Muscle layer of duodenum (tissue), 2 donors: Measurements from ENCODE around the gene TNS3.

ENCODE experiments used
- H3K27ac ChIP-seq: one replicate; pipeline ENCODE4 v1.7.0; 2013; ENCODE audit warnings: mild to moderate bottlenecking, low read length
- H3K27me3 ChIP-seq: one replicate; pipeline ENCODE4 v1.7.0; 2013; ENCODE audit warnings: low read depth, mild to moderate bottlenecking, control low read depth, low read length
- H3K36me3 ChIP-seq, 2 donors: one replicate each; pipeline ENCODE4 v1.7.0; 2013; ENCODE audit warnings: low read length in 2 of 2, control low read depth in 1 of 2, mild to moderate bottlenecking in 1 of 2; ENCODE audit not compliant: insufficient read depth in 2 of 2, control insufficient read depth in 1 of 2
- H3K4me1 ChIP-seq, 2 donors: one replicate each; pipeline ENCODE4 v1.7.0; 2013; ENCODE audit warnings: low read length in 2 of 2, mild to moderate bottlenecking in 2 of 2, control low read depth in 1 of 2, moderate library complexity in 1 of 2; ENCODE audit not compliant: insufficient read depth in 2 of 2, control insufficient read depth in 1 of 2
- H3K4me3 ChIP-seq, 2 donors: one replicate each; pipeline ENCODE4 v1.7.0; 2013; ENCODE audit warnings: low read length in 2 of 2, low read depth in 1 of 2, mild to moderate bottlenecking in 1 of 2
- H3K9me3 ChIP-seq, 2 donors: one replicate each; pipeline ENCODE4 v1.7.0; 2013; ENCODE audit warnings: low read length in 2 of 2, control low read depth in 1 of 2, mild to moderate bottlenecking in 1 of 2; ENCODE audit not compliant: control insufficient read depth in 1 of 2
- donor health status: healthy.

The TNS3 gene

DNA sequence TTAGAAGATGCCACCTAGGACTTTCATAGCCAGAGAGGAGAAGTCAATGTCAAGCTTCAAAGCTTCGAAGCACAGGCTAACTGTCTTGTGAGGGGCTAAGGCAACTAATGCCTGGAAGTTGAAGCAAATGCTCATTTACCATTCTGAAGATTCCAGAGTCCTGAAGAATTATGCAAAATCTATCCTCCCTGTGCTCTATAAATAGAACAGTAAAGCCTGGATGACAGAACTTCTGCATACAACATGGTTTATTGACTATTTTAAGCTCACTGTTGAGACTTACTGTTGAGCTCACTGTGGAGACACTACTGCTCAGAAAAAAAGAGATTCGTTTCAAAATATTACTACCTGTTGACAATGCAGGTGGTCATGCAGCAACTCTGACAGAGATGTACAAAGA lies 28.6 kb downstream of the TNS3 start:
- no peaks in the 10 kb centered on the region for H3K36me3 ChIP-seq

GRCh38 chr7:47552621-47553020 lies 29.3 kb downstream of the TNS3 start:
- Histone ChIP-seq H3K4me1 (peaks cover under 1 to 10% of the 10 kb centered on the region in 2 donors), H3K27me3 (no peaks in the 10 kb centered on the region), H3K36me3 (no peaks in the 10 kb centered on the region), H3K9me3 (no peaks in the 10 kb centered on the region), H3K27ac (no peak overlapping the region), H3K4me3 (no peak overlapping the region)

More for the DNA sequence above, 28.6 kb downstream of the TNS3 start:
- no peaks in the 10 kb centered on the region for H3K27me3 ChIP-seq
- H3K4me3 ChIP-seq: no peak overlapping the region
- no peak overlapping the region for H3K27ac ChIP-seq
- H3K4me1 ChIP-seq: peaks cover 5 to 17% of the 10 kb centered on the region in 2 donors
- H3K9me3 ChIP-seq: no peaks in the 10 kb centered on the region

DNA sequence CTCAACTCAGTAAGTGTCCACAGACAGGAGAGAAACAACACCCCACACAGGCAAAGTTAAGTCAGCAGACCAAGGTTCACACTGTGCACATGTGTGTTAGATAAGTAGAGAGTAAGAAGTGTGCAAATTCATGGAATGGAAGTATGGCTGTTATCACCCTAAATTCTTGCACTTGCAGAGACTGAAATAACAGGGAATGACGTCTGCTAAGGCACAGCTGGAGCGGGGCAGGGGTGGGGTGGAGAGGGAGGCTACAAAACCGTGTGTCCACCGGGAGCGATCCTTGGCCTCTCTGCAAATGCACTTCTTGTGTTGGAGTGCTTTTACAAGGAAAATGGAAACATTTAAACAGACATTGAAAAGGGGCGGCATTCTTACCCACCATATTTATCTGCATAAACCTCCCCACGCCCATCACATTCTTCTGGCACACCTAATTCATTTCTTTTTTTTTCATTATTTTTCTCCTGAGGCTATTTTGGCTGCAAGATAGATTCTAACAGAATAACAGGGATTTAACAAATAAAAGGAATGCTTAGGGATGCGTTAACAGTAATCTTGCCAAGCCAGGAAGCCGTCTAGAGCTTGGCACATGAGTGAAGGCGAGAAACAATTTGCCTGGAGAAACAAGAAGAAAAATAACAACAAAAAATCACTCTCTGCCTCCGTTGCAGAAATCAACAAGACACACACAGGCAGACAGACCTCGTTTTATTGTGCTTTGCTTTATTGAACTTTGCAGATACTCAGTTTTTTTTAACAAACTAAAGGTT lies 30.1 kb downstream of the TNS3 start:
- H3K4me3 ChIP-seq: no peak overlapping the region
- no peak overlapping the region for H3K27ac ChIP-seq
- H3K36me3 ChIP-seq: no peaks in the 10 kb centered on the region
- peaks cover 0 to 10% of the 10 kb centered on the region in 2 donors for H3K4me1 ChIP-seq
- no peaks in the 10 kb centered on the region for H3K27me3 ChIP-seq
- no peaks in the 10 kb centered on the region for H3K9me3 ChIP-seq

DNA sequence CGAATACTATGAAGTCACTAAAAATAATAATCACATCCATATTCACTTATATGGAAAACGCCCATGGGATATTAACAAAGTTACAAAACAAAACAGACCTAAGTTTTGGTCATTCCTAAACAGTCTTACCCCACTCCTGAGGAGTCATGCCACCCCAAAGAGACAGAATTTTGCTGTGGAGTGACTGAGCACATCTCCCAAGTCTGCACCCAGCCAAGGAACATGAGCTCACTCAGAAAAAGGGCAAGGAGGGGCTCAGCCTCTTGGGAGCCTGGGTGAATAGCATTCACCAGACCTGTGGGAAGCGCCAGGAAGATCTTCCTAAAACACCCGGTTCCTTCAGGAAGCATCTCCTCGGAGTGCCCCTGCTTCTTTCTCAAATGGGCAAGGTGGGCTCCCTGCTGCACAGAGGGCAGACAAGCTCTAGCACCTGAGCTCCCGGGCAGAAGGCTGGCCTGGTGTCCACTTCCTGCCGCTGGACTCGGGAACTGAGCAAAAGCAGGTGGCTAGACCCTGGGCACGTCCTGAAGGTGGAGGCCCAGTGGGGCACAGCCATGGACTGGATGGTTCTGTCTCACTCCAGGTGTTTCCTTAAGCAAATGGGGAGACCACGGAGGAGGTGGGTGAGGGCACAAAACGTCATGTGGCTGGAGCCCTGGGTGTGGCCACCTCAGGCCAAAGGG lies 31.0 kb downstream of the TNS3 start:
- Histone ChIP-seq H3K27ac (no peak overlapping the region), H3K9me3 (no peaks in the 10 kb centered on the region), H3K36me3 (no peaks in the 10 kb centered on the region), H3K4me1 (peaks cover 0 to 10% of the 10 kb centered on the region in 2 donors), H3K4me3 (no peak overlapping the region), H3K27me3 (no peaks in the 10 kb centered on the region)

- no peaks in the 10 kb centered on the region for H3K36me3 ChIP-seq
- no peaks in the 10 kb centered on the region for H3K27me3 ChIP-seq
- peaks cover 0 to 10% of the 10 kb centered on the region in 2 donors for H3K4me1 ChIP-seq
- no peak overlapping the region for H3K27ac ChIP-seq
- no peak overlapping the region for H3K4me3 ChIP-seq
- no peaks in the 10 kb centered on the region for H3K9me3 ChIP-seq
Measured at GRCh38 chr7:47549916-47550315, 32.0 kb downstream of the TNS3 start.

- Histone ChIP-seq H3K4me1 (peaks cover 0 to 10% of the 10 kb centered on the region in 2 donors), H3K36me3 (no peaks in the 10 kb centered on the region), H3K27me3 (no peaks in the 10 kb centered on the region), H3K27ac (no peak overlapping the region), H3K9me3 (no peaks in the 10 kb centered on the region), H3K4me3 (no peak overlapping the region)
Measured at GRCh38 chr7:47549397-47549796, 32.5 kb downstream of the TNS3 start.

GRCh38 chr7:47548546-47548945 lies 33.4 kb downstream of the TNS3 start:
- H3K36me3 ChIP-seq: no peaks in the 10 kb centered on the region
- H3K4me1 ChIP-seq: peaks cover 0 to 10% of the 10 kb centered on the region in 2 donors
- no peaks in the 10 kb centered on the region for H3K27me3 ChIP-seq
- no peaks in the 10 kb centered on the region for H3K9me3 ChIP-seq
- H3K4me3 ChIP-seq: no peak overlapping the region
- H3K27ac ChIP-seq: no peak overlapping the region

GRCh38 chr7:47546733-47547494 lies 35.0 kb downstream of the TNS3 start:
- Histone ChIP-seq H3K9me3 (no peaks in the 10 kb centered on the region), H3K27ac (no peak overlapping the region), H3K4me1 (peaks cover 0 to 9% of the 10 kb centered on the region in 2 donors), H3K36me3 (no peaks in the 10 kb centered on the region), H3K4me3 (no peak overlapping the region), H3K27me3 (no peaks in the 10 kb centered on the region)

DNA sequence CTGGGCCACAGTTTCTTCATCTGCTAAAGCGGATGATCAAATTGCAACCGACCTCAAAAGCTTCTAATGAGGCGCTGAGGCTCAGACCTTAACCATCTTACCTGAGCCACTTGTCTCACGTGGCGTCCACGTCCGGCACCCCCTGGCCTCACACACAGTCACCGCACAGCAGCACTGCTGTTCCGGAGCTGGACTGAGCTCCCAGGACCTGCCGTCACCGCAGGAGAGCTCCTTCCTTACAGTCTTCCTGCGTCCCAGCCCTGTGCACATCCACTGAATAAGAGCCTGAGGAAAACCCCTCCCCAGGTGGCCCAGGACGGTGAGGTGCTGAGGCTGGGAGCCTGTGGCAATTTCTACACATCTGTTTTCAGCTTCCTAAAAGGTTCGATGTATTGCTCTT lies 35.7 kb downstream of the TNS3 start:
- peaks cover 0 to 1% of the 10 kb centered on the region in 2 donors for H3K4me1 ChIP-seq
- H3K27ac ChIP-seq: no peak overlapping the region
- H3K4me3 ChIP-seq: no peak overlapping the region
- no peaks in the 10 kb centered on the region for H3K27me3 ChIP-seq
- no peaks in the 10 kb centered on the region for H3K36me3 ChIP-seq
- H3K9me3 ChIP-seq: no peaks in the 10 kb centered on the region

DNA sequence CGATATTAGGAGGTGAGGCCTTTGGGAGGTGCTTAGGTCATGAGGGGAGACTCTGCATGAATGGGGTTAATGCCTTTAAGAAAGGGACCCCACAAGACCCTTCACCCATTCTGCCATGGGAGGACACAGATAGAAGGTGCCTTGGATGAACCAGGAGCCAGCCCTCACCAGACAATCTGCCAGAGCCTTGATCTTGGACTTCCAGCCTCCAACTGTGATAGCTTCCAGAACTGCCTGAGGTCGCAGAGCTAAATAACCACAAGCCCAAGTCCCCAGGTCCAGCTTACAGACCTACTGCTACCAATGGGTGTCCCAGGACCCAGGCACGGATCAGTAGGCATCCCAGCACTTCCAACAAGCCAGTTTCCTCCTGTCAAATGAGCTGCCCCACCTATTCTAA lies 37.5 kb downstream of the TNS3 start:
- Histone ChIP-seq H3K36me3 (no peaks in the 10 kb centered on the region), H3K4me1 (no peaks in the 10 kb centered on the region), H3K27me3 (no peaks in the 10 kb centered on the region), H3K4me3 (no peak overlapping the region), H3K9me3 (no peaks in the 10 kb centered on the region), H3K27ac (no peak overlapping the region)

- no peaks in the 10 kb centered on the region for H3K4me1 ChIP-seq
- H3K27ac ChIP-seq: no peak overlapping the region
- no peaks in the 10 kb centered on the region for H3K36me3 ChIP-seq
- H3K4me3 ChIP-seq: no peak overlapping the region
- H3K27me3 ChIP-seq: no peaks in the 10 kb centered on the region
- no peaks in the 10 kb centered on the region for H3K9me3 ChIP-seq
Measured at GRCh38 chr7:47543714-47544113, 38.2 kb downstream of the TNS3 start.
